Suprapubic skin (tissue), 4 donors: Measurements from ENCODE around the gene PGLYRP4. TPM values are rescaled to one million over a fixed set of nuclear protein-coding genes. Genes with fewer than 3 reads are reported as not detected.

Experiments
- DNase-seq, 2 donors: peaks; one replicate each; pipeline ENCODE4 v3.0.0-alpha.2; 2019; ENCODE audit warnings: low spot score in 2 of 2
- H3K27ac ChIP-seq: fragments of 200-600 bp; sonication (generic); one replicate; pipeline ENCODE4 v1.5.1; 2019
- H3K27me3 ChIP-seq: fragments of 200-600 bp; sonication (generic); one replicate; pipeline ENCODE4 v1.5.1; 2019
- H3K36me3 ChIP-seq: fragments of 200-600 bp; sonication (generic); one replicate; pipeline ENCODE4 v1.5.1; 2019
- H3K4me1 ChIP-seq: fragments of 200-600 bp; sonication (generic); one replicate; pipeline ENCODE4 v1.5.1; 2019
- H3K4me3 ChIP-seq: fragments of 200-600 bp; sonication (generic); one replicate; pipeline ENCODE4 v1.5.1; 2019; ENCODE audit warnings: mild to moderate bottlenecking
- H3K9me3 ChIP-seq: fragments of 200-600 bp; sonication (generic); one replicate; pipeline ENCODE4 v1.5.1; 2019
- EP300 ChIP-seq: sonication (generic); formaldehyde crosslinking; IDR thresholded peaks from one replicate; pipeline ENCODE4 v1.6.1; 2017; ENCODE audit warnings: antibody characterized with exemption
- POLR2A ChIP-seq, 2 donors: fragments of 450-650 bp; IDR thresholded peaks; one replicate each; pipeline ENCODE4 v1.6.1; 2017; ENCODE audit warnings: antibody characterized with exemption in 2 of 2, mild to moderate bottlenecking in 2 of 2, moderate library complexity in 2 of 2
- POLR2AphosphoS5 ChIP-seq, 3 donors: sonication (generic); formaldehyde crosslinking; IDR thresholded peaks; one replicate each; pipeline ENCODE4 v1.6.1; 2017; ENCODE audit warnings: antibody characterized with exemption in 3 of 3
- WGBS: methylation state at CpG from one replicate; pipeline ENCODE4 v1.1.5; 2018; 5-methylcytosine and 5-hydroxymethylcytosine counted together
- total RNA-seq, 4 donors: library from RNA; depleted of rRNA; stranded (reverse); fragments of >200 nt; gene quantifications; one replicate each; pipeline ENCODE4 v1.1.0, GENCODE V29; 2016
- TF ChIP-seq, protein P1 (sequence below), 2 donors: fragments of 200-600 bp in 1 of 2; fragments of 450-650 bp in 1 of 2; sonication (generic) in 1 of 2; IDR thresholded peaks; one replicate each; pipeline ENCODE4 v1.5.1; 2016 to 2019; ENCODE audit warnings: antibody characterized with exemption in 2 of 2, mild to moderate bottlenecking in 1 of 2, moderate library complexity in 1 of 2

The PGLYRP4 gene
- total RNA-seq, 4 donors from 2014 or later: 13.0 to 35.0 (median 21.2) TPM

DNA sequence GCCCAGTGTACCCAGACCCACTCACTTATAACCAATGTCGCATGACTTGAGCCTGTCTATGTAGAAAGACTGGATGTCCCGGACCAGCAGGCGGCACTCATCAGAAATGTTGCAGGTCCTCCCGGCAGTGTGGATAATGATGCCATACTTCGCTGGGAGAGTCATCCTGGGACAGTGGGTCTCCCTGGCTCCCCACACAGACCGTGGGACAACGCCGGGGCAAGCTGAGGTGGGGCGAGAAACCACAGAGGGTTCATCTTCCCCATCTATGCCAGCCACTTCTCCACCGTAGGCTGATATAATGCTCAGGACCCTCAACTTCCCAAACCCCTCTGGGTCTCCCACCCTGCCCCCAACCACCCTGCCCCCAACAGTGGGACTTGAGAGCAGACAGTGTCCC, 8.3 kb downstream of the PGLYRP4 start:
- peaks cover 1% of the 10 kb centered on the region for H3K27me3 ChIP-seq

DNA sequence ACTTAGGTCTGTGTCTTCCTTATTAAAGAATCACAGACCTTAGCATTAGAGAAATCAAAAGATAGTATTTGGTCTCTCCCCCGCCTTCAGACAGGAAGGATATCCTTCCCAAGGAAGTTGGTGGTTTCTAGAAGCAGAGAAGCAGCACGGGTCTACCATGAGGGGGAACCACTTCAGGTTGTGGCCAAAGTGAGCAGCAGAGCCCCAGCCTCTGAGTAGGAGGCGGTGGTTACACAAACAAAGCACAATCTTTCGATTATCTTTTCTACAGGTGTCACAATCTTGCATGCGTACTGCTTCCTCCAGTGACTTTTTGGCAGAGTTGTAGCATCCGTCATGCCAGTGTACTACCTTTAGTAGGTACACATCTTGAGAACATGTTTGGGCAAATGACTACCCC, 8.8 kb downstream of the PGLYRP4 start:
- H3K36me3 ChIP-seq: no peaks in the 10 kb centered on the region
- H3K27ac ChIP-seq: no peak overlapping the region
- H3K9me3 ChIP-seq: no peaks in the 10 kb centered on the region
- no peak overlapping the region for H3K4me3 ChIP-seq
- 69% methylated on average over 6 of the region's 6 CpGs for WGBS
- TF ChIP-seq POLR2AphosphoS5 (IDR thresholded peaks at IDR 0.05): no peak
- TF ChIP-seq EP300: no peak
- TF ChIP-seq, protein P1, sequence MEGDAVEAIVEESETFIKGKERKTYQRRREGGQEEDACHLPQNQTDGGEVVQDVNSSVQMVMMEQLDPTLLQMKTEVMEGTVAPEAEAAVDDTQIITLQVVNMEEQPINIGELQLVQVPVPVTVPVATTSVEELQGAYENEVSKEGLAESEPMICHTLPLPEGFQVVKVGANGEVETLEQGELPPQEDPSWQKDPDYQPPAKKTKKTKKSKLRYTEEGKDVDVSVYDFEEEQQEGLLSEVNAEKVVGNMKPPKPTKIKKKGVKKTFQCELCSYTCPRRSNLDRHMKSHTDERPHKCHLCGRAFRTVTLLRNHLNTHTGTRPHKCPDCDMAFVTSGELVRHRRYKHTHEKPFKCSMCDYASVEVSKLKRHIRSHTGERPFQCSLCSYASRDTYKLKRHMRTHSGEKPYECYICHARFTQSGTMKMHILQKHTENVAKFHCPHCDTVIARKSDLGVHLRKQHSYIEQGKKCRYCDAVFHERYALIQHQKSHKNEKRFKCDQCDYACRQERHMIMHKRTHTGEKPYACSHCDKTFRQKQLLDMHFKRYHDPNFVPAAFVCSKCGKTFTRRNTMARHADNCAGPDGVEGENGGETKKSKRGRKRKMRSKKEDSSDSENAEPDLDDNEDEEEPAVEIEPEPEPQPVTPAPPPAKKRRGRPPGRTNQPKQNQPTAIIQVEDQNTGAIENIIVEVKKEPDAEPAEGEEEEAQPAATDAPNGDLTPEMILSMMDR (IDR thresholded peaks at IDR 0.05): no peak
- no peak for TF ChIP-seq POLR2A (IDR thresholded peaks at IDR 0.05)
- peak in 1 of 2 donors; percentile 31 for DNase-seq
- no peaks in the 10 kb centered on the region for H3K27me3 ChIP-seq
- H3K4me1 ChIP-seq: peaks cover 26% of the 10 kb centered on the region

More for the DNA sequence above, 8.3 kb downstream of the PGLYRP4 start:
- Histone ChIP-seq H3K36me3 (no peaks in the 10 kb centered on the region), H3K27ac (no peak overlapping the region), H3K4me1 (peaks cover 26% of the 10 kb centered on the region), H3K4me3 (no peak overlapping the region), H3K9me3 (no peaks in the 10 kb centered on the region)
- TF ChIP-seq EP300: no peak
- TF ChIP-seq POLR2AphosphoS5 (IDR thresholded peaks at IDR 0.05): no peak
- no peak for TF ChIP-seq POLR2A (IDR thresholded peaks at IDR 0.05)
- TF ChIP-seq, protein P1 (IDR thresholded peaks at IDR 0.05): no peak
- 87% methylated on average over 10 of the region's 10 CpGs for WGBS
- peak in 1 of 2 donors; percentile 45 for DNase-seq

DNA sequence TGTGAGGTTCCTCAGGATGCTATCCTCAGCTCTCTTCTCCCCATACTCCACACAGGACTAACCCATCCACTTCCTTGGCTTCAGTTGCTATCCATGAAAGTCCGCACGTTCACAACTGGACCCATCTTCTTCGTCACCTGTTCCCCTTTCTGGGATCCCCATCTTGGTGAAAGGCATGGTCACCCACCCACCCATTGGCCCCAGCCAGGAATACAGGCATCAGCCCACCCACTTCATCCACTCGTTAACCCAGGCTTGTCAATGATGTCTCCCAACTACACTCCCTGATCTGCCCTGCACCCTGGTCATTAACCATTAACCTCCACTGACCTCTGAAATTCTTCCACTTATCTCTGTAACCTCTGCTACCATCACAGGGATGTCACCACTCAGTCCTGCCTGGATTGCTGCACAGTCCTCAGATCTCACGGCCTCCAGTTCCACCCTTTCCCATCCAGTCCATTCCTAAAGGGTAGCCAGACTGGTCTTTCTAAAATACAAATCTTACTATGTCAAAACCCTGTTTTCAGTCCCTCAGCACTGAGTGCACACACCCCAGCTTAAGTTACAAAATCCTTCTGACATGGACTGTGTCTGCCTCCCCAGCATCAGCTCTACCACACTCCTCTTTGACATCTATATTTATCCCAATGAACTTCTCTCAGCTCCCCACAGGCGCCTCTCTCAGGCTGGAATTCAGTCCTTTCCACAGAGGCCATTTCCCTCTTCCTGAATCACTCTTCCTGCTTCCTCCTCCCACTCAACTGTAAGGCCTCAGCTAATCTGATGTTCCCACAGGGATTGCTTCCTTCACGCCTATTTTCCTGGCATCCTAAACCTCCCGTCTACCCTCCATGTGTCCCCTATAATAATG, 10.4 kb downstream of the PGLYRP4 start:
- DNase-seq: peak in 1 of 2 donors; percentile 29
- 78% methylated on average over 8 of the region's 8 CpGs for WGBS
- Histone ChIP-seq H3K27ac (no peak overlapping the region), H3K9me3 (no peaks in the 10 kb centered on the region), H3K4me1 (peaks cover 11% of the 10 kb centered on the region), H3K27me3 (no peaks in the 10 kb centered on the region), H3K36me3 (no peaks in the 10 kb centered on the region), H3K4me3 (no peak overlapping the region)
- TF ChIP-seq, protein P1 (IDR thresholded peaks at IDR 0.05): no peak
- TF ChIP-seq POLR2A (IDR thresholded peaks at IDR 0.05) (no peak), EP300 (no peak), POLR2AphosphoS5 (IDR thresholded peaks at IDR 0.05) (no peak)

DNA sequence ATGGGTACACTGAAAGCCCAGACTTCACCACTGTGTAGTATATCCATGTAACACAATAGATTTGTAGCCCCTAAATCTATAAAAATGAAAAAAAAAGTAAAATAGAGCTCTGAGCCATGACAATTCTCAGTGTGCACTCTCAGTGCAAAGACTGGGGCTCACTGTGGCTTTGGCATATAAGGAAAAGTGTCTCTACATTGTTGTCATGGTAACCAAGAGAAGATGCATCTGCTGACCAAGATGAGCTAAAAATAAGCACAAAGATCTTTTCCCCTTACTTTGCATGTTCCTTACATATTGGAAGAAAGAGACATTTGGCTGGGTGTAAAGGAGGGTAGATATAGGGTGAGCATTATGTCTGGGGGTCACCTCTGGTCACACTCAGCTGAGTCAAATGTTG, 12.0 kb downstream of the PGLYRP4 start:
- Histone ChIP-seq H3K4me1 (no peaks in the 10 kb centered on the region), H3K4me3 (no peak overlapping the region), H3K36me3 (no peaks in the 10 kb centered on the region), H3K27ac (no peak overlapping the region), H3K9me3 (no peaks in the 10 kb centered on the region), H3K27me3 (no peaks in the 10 kb centered on the region)
- DNase-seq: no peak
- TF ChIP-seq POLR2A (IDR thresholded peaks at IDR 0.05) (no peak), POLR2AphosphoS5 (IDR thresholded peaks at IDR 0.05) (no peak), EP300 (no peak)
- TF ChIP-seq, protein P1 (IDR thresholded peaks at IDR 0.05): no peak

DNA sequence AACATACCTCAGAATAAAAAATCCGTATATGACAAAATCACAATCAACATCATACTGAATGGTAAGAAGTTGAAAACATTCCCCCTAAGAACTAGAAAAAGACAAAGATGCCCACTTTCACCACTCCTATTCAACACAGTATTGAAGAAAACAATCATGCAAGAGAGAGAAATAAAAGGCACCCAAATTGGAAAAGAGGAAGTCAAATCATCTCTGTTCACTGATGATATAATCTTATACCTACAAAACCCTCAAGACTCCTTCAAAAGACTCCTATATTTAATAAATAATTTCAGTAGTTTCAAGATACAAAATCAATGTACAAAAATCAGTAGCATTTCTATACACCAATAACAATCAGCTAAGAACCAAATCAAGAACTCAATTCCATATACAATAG, 14.7 kb downstream of the PGLYRP4 start:
- no peaks in the 10 kb centered on the region for H3K36me3 ChIP-seq
- H3K4me3 ChIP-seq: no peak overlapping the region
- DNase-seq: no peak
- 78% methylated on average over 1 of the region's 1 CpG for WGBS
- no peak overlapping the region for H3K27ac ChIP-seq
- H3K27me3 ChIP-seq: peaks cover 3% of the 10 kb centered on the region
- H3K4me1 ChIP-seq: no peaks in the 10 kb centered on the region
- TF ChIP-seq EP300 (no peak), POLR2A (IDR thresholded peaks at IDR 0.05) (no peak), POLR2AphosphoS5 (IDR thresholded peaks at IDR 0.05) (no peak)
- TF ChIP-seq, protein P1 (IDR thresholded peaks at IDR 0.05): no peak
- H3K9me3 ChIP-seq: peaks cover 3% of the 10 kb centered on the region
